ENCODE data around the gene RTP5. TPM values are rescaled to one million over a fixed set of nuclear protein-coding genes. Genes with fewer than 3 reads are reported as not detected.
"Not testable (repeated sequence)": the region's sequence is repeated elsewhere in the genome, so short reads cannot be mapped to it uniquely, and the experiment has no call there.

The RTP5 gene
- total RNA-seq, 1 donor from 2014 or later, result not detected

DNA sequence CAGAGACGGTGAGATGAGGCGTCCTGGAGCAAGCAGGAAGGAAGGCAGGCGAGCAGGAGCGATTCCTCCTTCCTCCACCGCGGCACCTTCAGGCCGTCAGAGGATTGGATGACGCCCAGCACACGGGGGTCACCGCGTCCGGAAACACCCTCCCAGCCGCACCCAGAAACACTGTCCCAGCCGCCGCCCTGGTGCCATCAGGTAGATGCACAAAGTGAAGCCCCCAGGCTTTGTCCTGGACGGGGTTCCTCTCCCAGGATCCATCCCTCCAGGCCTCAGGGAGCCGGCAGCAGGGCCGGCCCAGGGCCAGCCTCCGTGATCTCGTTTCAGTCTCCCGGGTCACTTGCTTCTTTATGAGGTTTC is 31.5 kb downstream of the RTP5 start:
- H3K9me3 ChIP-seq (ENCODE audit: control insufficient read depth in 3 of 3, low read length in 3 of 3), result no peaks in the 10 kb centered on the region
- peaks cover 11 to 32% (median 31%) of the 10 kb centered on the region in 3 donors for H3K27me3 ChIP-seq (ENCODE audit: control insufficient read depth in 3 of 3, insufficient read depth in 3 of 3, low read length in 3 of 3)
- peaks cover 12 to 26% (median 14%) of the 10 kb centered on the region in 3 donors for H3K4me1 ChIP-seq (ENCODE audit: control insufficient read depth in 3 of 3, insufficient read depth in 3 of 3, low read length in 3 of 3)
- H3K4me3 ChIP-seq (ENCODE audit: low read length in 3 of 3), result no peak overlapping the region
- no peak overlapping the region for H3K27ac ChIP-seq (ENCODE audit: low read depth, low read length)
- no peak overlapping the region for H3K9ac ChIP-seq (ENCODE audit: low read depth in 1 of 3, low read length in 3 of 3)
- no peaks in the 10 kb centered on the region for H3K36me3 ChIP-seq (ENCODE audit: control insufficient read depth in 3 of 3, insufficient read depth in 3 of 3, low read length in 3 of 3)

DNA sequence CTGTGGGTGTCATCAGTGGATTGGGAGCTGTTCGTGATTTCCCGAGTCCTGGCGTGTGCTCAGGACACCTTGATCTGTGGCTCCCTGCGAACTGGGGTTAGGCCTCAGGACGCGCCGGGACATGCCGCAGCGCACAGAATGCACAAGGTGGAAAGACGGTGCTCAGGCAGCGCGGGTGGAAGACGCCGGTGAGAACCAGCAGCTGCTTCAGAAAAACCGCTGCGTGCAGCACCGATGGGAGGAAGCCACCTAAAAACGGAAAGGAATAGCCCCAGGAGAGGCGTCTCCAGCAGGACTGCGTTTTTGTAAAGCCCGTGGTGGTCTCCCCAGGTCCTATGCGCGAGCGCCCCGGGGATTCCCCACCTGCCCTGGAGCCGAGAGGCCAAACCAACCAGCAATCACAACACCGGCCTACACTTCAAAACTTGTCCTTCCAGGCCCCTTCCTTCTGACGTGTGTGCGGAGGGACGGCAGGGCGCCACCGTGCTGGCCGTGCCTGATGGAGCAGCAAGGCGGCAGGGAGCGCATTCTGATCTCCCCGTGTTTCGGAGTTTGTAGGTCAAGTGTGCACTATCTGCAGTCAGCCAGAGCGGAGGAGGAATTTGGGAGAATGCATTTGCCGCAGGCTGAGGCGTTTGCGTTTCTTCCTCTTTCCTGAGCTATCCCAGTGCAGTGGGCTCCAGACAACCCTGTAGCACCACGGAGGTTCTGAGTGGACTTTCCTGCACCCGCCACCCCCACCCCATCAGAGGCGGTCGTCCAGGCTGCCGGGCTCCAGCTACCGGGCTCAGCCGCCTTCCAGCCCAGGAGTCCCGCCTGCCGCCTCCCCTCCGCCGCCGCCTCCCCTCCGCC is 32.2 kb downstream of the RTP5 start:
- Histone ChIP-seq H3K9ac (ENCODE audit: low read depth in 1 of 3, low read length in 3 of 3) (no peak overlapping the region), H3K27me3 (ENCODE audit: control insufficient read depth in 3 of 3, insufficient read depth in 3 of 3, low read length in 3 of 3) (peaks cover 11 to 32% (median 31%) of the 10 kb centered on the region in 3 donors), H3K36me3 (ENCODE audit: control insufficient read depth in 3 of 3, insufficient read depth in 3 of 3, low read length in 3 of 3) (no peaks in the 10 kb centered on the region), H3K4me3 (ENCODE audit: low read length in 3 of 3) (no peak overlapping the region), H3K9me3 (ENCODE audit: control insufficient read depth in 3 of 3, low read length in 3 of 3) (no peaks in the 10 kb centered on the region), H3K4me1 (ENCODE audit: control insufficient read depth in 3 of 3, insufficient read depth in 3 of 3, low read length in 3 of 3) (peaks cover 12 to 26% (median 14%) of the 10 kb centered on the region in 3 donors), H3K27ac (ENCODE audit: low read depth, low read length) (no peak overlapping the region)

DNA sequence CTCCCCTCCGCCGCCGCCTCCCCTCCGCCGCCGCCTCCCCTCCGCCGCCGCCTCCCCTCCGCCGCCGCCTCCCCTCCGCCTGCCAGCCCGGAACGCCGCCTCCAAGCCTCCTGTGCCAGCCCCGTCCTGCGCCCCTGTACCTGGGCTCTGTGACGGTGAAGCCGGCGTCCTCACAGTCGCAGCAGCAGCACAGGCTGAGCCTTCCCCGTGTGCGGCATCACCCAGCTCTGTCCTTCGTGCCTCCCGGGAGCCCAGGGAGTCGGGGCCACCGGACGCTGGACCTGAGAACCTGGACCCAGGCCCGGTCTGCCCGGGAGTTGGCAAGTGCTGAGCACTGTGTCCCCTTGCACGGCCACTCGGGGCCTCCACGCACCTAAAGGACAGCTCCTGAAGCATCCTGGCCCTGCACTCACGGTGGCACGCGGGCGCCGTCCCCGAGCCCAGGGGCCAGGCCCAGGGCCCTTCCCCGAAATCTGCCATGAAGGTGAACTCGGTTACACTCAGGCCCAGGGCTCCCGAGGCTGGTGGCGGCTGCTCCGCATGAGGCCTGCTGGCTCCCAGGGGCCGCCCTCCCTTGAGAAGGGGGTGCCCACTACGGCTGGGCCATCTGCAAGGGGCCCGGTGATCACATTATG is 32.9 kb downstream of the RTP5 start:
- H3K36me3 ChIP-seq (ENCODE audit: control insufficient read depth in 3 of 3, insufficient read depth in 3 of 3, low read length in 3 of 3), result no peaks in the 10 kb centered on the region
- peaks cover 11 to 32% (median 31%) of the 10 kb centered on the region in 3 donors for H3K27me3 ChIP-seq (ENCODE audit: control insufficient read depth in 3 of 3, insufficient read depth in 3 of 3, low read length in 3 of 3)
- no peak overlapping the region for H3K9ac ChIP-seq (ENCODE audit: low read depth in 1 of 3, low read length in 3 of 3)
- no peak overlapping the region for H3K27ac ChIP-seq (ENCODE audit: low read depth, low read length)
- peaks cover 12 to 26% (median 14%) of the 10 kb centered on the region in 3 donors for H3K4me1 ChIP-seq (ENCODE audit: control insufficient read depth in 3 of 3, insufficient read depth in 3 of 3, low read length in 3 of 3)
- no peak overlapping the region for H3K4me3 ChIP-seq (ENCODE audit: low read length in 3 of 3)
- H3K9me3 ChIP-seq (ENCODE audit: control insufficient read depth in 3 of 3, low read length in 3 of 3), result no peaks in the 10 kb centered on the region

DNA sequence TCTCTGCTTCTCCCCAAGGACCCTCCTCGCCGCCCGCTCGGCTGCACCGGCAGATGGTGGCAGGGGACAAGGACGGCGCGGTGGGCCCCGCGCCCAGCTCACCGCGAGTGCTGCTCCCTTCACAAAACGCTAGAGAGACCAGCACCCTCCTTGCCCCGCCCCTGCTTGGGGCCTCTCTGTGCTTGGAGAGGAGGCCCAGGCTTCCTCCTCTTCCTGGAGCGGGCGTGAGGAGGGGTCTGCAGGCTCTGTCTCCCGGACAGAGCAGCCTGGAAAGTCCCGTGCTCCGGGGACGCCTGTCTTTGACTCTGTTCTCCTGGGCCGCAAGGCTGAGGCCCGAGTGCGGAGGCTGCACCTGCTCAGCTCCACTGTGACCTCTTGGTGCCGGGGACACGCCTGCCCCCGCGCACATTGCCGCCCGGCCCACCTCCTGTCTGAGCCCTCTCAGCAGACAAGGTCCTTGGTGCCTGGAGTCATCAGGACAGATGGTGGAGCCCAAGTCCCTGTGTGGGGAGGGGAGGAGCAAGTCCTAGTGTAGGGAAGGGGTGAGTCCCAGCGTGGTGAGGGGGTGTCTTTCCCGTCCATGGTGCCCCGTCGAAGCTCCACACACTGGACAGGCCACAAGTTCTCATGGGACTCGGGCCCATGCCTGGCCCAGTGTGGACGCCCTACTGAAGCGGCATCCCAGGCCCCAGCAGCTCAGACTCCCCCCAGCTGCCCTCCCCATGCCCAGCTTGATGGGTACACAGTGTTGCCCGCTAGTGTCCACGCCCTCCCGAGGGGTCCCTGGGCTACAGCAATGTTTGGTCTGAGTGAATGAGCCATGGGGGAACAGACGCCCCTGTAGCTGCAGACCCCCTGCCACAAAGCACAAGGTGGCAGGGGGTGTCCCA is 33.8 kb downstream of the RTP5 start:
- no peaks in the 10 kb centered on the region for H3K36me3 ChIP-seq (ENCODE audit: control insufficient read depth in 3 of 3, insufficient read depth in 3 of 3, low read length in 3 of 3)
- no peak overlapping the region for H3K4me3 ChIP-seq (ENCODE audit: low read length in 3 of 3)
- peaks cover 11 to 32% (median 31%) of the 10 kb centered on the region in 3 donors for H3K27me3 ChIP-seq (ENCODE audit: control insufficient read depth in 3 of 3, insufficient read depth in 3 of 3, low read length in 3 of 3)
- no peak overlapping the region for H3K27ac ChIP-seq (ENCODE audit: low read depth, low read length)
- H3K9ac ChIP-seq (ENCODE audit: low read depth in 1 of 3, low read length in 3 of 3), result no peak overlapping the region
- no peaks in the 10 kb centered on the region for H3K9me3 ChIP-seq (ENCODE audit: control insufficient read depth in 3 of 3, low read length in 3 of 3)
- H3K4me1 ChIP-seq (ENCODE audit: control insufficient read depth in 3 of 3, insufficient read depth in 3 of 3, low read length in 3 of 3), result peaks cover 12 to 26% (median 14%) of the 10 kb centered on the region in 3 donors

DNA sequence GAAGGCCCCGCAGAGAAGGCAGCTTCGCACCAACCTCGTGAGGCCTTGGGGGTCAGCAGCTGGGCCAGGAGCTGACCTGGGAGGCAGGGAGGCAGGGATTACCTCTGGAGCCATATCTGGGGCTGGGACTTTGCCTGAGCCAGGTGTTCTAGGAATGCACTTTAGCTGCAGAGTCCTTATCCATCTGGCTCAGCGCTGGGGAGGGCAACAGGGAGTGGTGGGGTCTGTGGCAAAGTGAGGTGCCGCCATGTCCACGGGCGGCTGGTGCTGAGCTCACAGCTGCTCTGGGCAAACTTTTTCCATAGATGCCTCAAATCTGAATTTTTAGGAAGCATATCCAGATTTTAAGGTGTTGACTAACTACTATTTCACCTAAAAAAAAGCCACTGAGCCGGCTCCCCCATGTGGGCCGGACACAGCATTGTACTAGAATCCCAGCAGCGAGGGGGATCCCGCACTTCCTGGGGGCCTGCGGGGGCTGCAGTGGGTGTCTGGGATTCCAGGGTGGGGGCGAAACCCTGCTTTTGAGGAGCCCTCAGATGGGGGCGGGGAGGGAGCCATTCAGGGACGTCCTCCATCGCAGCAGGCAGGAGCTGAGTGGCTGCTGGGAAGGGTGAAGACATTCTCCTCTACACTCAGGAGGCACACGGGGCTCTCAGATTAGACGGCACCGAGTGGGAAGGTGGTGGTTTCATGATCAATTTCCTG is 34.6 kb downstream of the RTP5 start:
- H3K9me3 ChIP-seq (ENCODE audit: control insufficient read depth in 3 of 3, low read length in 3 of 3), result no peaks in the 10 kb centered on the region
- no peaks in the 10 kb centered on the region for H3K36me3 ChIP-seq (ENCODE audit: control insufficient read depth in 3 of 3, insufficient read depth in 3 of 3, low read length in 3 of 3)
- no peak overlapping the region for H3K27ac ChIP-seq (ENCODE audit: low read depth, low read length)
- peaks cover 5 to 29% (median 25%) of the 10 kb centered on the region in 3 donors for H3K27me3 ChIP-seq (ENCODE audit: control insufficient read depth in 3 of 3, insufficient read depth in 3 of 3, low read length in 3 of 3)
- no peak overlapping the region for H3K9ac ChIP-seq (ENCODE audit: low read depth in 1 of 3, low read length in 3 of 3)
- H3K4me3 ChIP-seq (ENCODE audit: low read length in 3 of 3), result no peak overlapping the region
- H3K4me1 ChIP-seq (ENCODE audit: control insufficient read depth in 3 of 3, insufficient read depth in 3 of 3, low read length in 3 of 3), result peaks cover 7 to 18% (median 9%) of the 10 kb centered on the region in 3 donors

DNA sequence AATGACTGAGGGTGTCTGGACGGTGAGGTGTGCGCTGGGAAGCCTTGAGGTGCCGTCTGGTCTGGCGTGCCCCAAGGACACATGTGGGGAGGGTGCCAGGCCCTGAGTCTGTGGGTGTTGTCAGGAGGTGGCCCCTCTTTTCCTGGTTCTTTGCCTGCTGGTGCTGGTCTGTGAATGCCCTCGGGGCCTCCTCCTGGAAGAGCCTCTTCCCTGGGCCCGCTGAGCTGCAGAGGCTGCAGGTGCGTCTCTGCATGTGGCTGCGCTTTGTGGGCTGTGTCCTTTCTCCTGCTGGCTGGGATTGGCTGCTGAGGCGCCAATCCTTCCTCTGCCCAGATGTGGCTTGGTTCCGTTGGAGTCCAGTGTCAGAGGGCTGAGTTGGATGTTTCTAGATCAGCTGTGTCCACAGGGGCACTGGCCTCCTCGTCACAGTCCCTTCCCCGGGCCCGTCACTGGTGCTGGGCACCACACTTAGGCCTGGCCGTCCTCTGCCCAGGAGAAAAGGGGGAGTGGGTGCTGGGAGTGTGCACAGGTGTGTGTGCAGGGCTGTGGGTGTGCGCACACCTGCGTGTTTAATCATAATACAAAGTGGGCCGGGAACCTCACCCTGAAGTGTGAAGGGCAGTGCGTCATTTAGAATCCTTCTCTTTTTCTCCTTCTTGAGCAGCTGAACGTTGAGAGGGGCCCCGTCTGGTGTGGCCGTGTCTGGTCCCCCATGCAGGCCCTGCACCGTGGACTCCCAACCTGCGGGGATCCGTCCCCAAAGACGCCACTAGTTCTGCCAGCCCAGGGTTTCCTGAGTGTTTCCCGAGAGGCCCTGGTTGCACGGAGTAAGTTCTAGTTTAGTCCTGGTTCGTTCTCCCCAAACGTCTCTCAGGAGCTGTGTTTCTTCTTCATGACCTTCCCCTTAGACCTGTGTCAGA is 35.5 kb downstream of the RTP5 start:
- Histone ChIP-seq H3K9me3 (ENCODE audit: control insufficient read depth in 3 of 3, low read length in 3 of 3) (no peaks in the 10 kb centered on the region), H3K27ac (ENCODE audit: low read depth, low read length) (no peak overlapping the region), H3K4me1 (ENCODE audit: control insufficient read depth in 3 of 3, insufficient read depth in 3 of 3, low read length in 3 of 3) (peaks cover 4 to 11% (median 5%) of the 10 kb centered on the region in 3 donors), H3K9ac (ENCODE audit: low read depth in 1 of 3, low read length in 3 of 3) (no peak overlapping the region), H3K27me3 (ENCODE audit: control insufficient read depth in 3 of 3, insufficient read depth in 3 of 3, low read length in 3 of 3) (peaks cover 3 to 23% (median 19%) of the 10 kb centered on the region in 3 donors), H3K36me3 (ENCODE audit: control insufficient read depth in 3 of 3, insufficient read depth in 3 of 3, low read length in 3 of 3) (no peaks in the 10 kb centered on the region), H3K4me3 (ENCODE audit: low read length in 3 of 3) (no peak overlapping the region)

DNA sequence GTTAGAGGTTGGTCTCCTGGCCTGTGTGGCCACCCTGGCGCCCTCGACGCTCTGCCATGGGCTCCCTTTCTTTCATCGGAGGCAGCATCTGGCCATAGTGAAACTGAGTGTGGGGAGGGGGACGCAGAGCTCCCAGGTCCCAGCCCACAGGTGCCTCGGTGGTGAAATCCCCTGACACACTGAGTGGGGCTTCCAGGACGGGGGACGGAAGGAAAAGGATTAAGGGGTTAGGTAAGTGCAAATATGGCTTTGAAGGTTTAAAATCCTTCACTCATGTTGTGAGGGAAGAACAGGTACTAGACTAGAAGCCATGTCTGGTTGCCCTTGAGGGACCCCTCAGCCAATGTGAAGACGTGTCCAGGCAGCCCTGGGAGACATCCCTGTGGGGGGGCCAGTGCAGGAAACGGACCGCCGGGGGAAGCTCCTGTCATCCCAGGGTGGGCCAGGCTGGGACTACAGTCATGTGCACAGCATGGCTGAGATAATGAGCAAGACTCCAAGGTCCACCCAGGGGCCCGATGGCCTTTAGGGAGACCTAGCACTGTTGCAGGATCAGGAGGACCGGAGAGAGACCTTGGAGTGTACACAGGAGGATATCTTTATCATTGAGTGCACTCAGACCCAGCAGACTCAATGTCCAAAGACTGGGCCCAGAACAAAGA is 36.3 kb downstream of the RTP5 start:
- peaks cover 3 to 17% (median 11%) of the 10 kb centered on the region in 3 donors for H3K27me3 ChIP-seq (ENCODE audit: control insufficient read depth in 3 of 3, insufficient read depth in 3 of 3, low read length in 3 of 3)
- no peak overlapping the region for H3K9ac ChIP-seq (ENCODE audit: low read depth in 1 of 3, low read length in 3 of 3)
- H3K4me1 ChIP-seq (ENCODE audit: control insufficient read depth in 3 of 3, insufficient read depth in 3 of 3, low read length in 3 of 3), result peaks cover 0 to 6% (median 0%) of the 10 kb centered on the region in 3 donors
- H3K4me3 ChIP-seq (ENCODE audit: low read length in 3 of 3), result no peak overlapping the region
- no peak overlapping the region for H3K27ac ChIP-seq (ENCODE audit: low read depth, low read length)
- no peaks in the 10 kb centered on the region for H3K36me3 ChIP-seq (ENCODE audit: control insufficient read depth in 3 of 3, insufficient read depth in 3 of 3, low read length in 3 of 3)
- no peaks in the 10 kb centered on the region for H3K9me3 ChIP-seq (ENCODE audit: control insufficient read depth in 3 of 3, low read length in 3 of 3)

DNA sequence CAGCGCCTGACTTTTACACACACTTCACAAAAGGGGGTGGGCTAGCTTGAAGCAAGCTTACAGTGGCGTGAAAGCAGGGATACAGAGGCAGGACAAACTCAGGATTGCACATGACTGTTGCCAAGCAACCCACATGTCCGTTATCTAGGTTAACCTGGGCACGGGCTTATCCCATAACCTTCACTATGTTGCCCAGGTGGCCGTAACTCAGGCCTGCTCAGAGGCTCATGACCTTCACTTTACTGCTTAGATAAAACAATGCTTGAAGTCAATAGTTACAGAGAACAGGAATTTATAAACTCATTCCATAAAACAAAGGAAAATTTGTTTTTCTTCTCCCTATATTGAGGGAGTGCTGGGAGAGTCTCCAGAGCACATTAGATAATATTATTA is 36.8 kb downstream of the RTP5 start:
- not testable (repeated sequence) for H3K4me1 ChIP-seq (ENCODE audit: control insufficient read depth in 3 of 3, insufficient read depth in 3 of 3, low read length in 3 of 3); H3K9ac ChIP-seq (ENCODE audit: low read depth in 1 of 3, low read length in 3 of 3); H3K36me3 ChIP-seq (ENCODE audit: control insufficient read depth in 3 of 3, insufficient read depth in 3 of 3, low read length in 3 of 3); H3K4me3 ChIP-seq (ENCODE audit: low read length in 3 of 3); H3K27ac ChIP-seq (ENCODE audit: low read depth, low read length); H3K9me3 ChIP-seq (ENCODE audit: control insufficient read depth in 3 of 3, low read length in 3 of 3)
- peaks cover 0 to 17% (median 6%) of the 10 kb centered on the region in 3 donors for H3K27me3 ChIP-seq (ENCODE audit: control insufficient read depth in 3 of 3, insufficient read depth in 3 of 3, low read length in 3 of 3)

All from skeletal muscle tissue (tissue), 4 donors.